ENCODE measurements around the gene NFX1.

The NFX1 gene

GRCh38 chr9:33290247-33291030 lies at the start of gene NFX1:
TSS of gene NFX1 (plus strand) at chr9:33290516. CDS start at chr9:33290573, 57 bp downstream.
- DNase-seq = peak; percentile 98

- DNase-seq = no peak
Measured at GRCh38 chr9:33241298-33241697, 49.0 kb upstream of the NFX1 start.

- DNase-seq = no peak
Measured at GRCh38 chr9:33242609-33243134, 47.6 kb upstream of the NFX1 start.

GRCh38 chr9:33244137-33244784 lies 46.1 kb upstream of the NFX1 start:
- DNase-seq = no peak

GRCh38 chr9:33245341-33245740 lies 45.0 kb upstream of the NFX1 start:
- no peak for DNase-seq

GRCh38 chr9:33246269-33246860 lies 44.0 kb upstream of the NFX1 start:
- DNase-seq = no peak

- DNase-seq = no peak
Measured at GRCh38 chr9:33248606-33249005, 41.7 kb upstream of the NFX1 start.

- no peak for DNase-seq
Measured at GRCh38 chr9:33249087-33249658, 41.1 kb upstream of the NFX1 start.

- no peak for DNase-seq
Measured at GRCh38 chr9:33249983-33250382, 40.3 kb upstream of the NFX1 start.

GRCh38 chr9:33250458-33250995 lies 39.8 kb upstream of the NFX1 start:
- no peak for DNase-seq

GRCh38 chr9:33254211-33254610 lies 36.1 kb upstream of the NFX1 start:
- DNase-seq = no peak

- no peak for DNase-seq
Measured at GRCh38 chr9:33255014-33255413, 35.3 kb upstream of the NFX1 start.

GRCh38 chr9:33255471-33255870 lies 34.8 kb upstream of the NFX1 start:
- DNase-seq = no peak

GRCh38 chr9:33256236-33256635 lies 34.1 kb upstream of the NFX1 start:
- DNase-seq = no peak

- DNase-seq = no peak
Measured at GRCh38 chr9:33257276-33257675, 33.0 kb upstream of the NFX1 start.

GRCh38 chr9:33260372-33260771 lies 29.9 kb upstream of the NFX1 start:
- no peak for DNase-seq

- peak; percentile 23 for DNase-seq
Measured at GRCh38 chr9:33263131-33264002, 26.9 kb upstream of the NFX1 start.

GRCh38 chr9:33264003-33264472 lies 26.3 kb upstream of the NFX1 start:
- peak; percentile 42 for DNase-seq

- DNase-seq = peak; percentile 100
Measured at GRCh38 chr9:33264473-33265177, 25.7 kb upstream of the NFX1 start, which contains the start of the genes BAG1 and CHMP5. TSS of gene BAG1 (minus strand) at chr9:33264708. TSS of gene CHMP5 (plus strand) at chr9:33265049. CDS start at chr9:33265079, 30 bp downstream.

GRCh38 chr9:33265211-33265865 lies 25.0 kb upstream of the NFX1 start:
- DNase-seq = no peak

Data from CD4-positive, alpha-beta T cell treated with Interleukin-17A for 4 hours (primary cell).